PFSK-1 (cell line): ENCODE measurements around the gene LRMDA.

Experiments used
- POLR2AphosphoS5 ChIP-seq: IDR thresholded peaks from 2 replicates; pipeline ENCODE4 v1.6.1; 2012; ENCODE audit warnings: low read depth, mild to moderate bottlenecking, control low read depth, low read length, moderate library complexity
- TAF1 ChIP-seq: IDR thresholded peaks from 2 replicates; pipeline ENCODE4 v1.6.1; 2012; ENCODE audit warnings: low read length, control low read depth, borderline replicate concordance; ENCODE audit not compliant: insufficient read depth
- TF ChIP-seq, protein P1 (sequence below), 2 experiments: IDR thresholded peaks; 2 replicates each; pipeline versions ENCODE4 v1.6.1 to v1.8.0; 2011 to 2012; ENCODE audit warnings: low read depth in 2 of 2, low read length in 2 of 2, control low read depth in 1 of 2, inconsistent platforms in 1 of 2, mild to moderate bottlenecking in 1 of 2, moderate library complexity in 1 of 2; ENCODE audit not compliant: insufficient read depth in 1 of 2

DNA sequence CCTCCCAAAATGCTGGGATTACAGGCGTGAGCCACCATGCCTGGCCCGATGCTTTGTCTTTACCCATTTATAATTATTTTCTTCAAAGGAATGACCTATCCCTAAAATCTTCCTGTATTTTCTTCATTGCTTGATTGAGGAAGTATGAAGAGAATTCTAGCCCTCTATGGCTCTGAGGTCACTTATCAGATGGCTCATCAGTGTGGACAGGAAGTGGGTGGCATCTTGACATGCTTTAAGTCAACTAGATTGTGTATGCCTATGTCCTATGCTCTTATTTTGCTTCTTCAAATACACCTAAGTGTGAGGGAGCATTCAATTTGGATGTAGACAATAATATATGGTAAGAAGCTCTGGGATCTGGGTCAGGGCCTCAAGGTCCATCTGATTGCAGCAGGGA is 1020.5 kb downstream of the LRMDA start:
- TF ChIP-seq TAF1: no peak
- no peak for TF ChIP-seq POLR2AphosphoS5
- TF ChIP-seq, protein P1, sequence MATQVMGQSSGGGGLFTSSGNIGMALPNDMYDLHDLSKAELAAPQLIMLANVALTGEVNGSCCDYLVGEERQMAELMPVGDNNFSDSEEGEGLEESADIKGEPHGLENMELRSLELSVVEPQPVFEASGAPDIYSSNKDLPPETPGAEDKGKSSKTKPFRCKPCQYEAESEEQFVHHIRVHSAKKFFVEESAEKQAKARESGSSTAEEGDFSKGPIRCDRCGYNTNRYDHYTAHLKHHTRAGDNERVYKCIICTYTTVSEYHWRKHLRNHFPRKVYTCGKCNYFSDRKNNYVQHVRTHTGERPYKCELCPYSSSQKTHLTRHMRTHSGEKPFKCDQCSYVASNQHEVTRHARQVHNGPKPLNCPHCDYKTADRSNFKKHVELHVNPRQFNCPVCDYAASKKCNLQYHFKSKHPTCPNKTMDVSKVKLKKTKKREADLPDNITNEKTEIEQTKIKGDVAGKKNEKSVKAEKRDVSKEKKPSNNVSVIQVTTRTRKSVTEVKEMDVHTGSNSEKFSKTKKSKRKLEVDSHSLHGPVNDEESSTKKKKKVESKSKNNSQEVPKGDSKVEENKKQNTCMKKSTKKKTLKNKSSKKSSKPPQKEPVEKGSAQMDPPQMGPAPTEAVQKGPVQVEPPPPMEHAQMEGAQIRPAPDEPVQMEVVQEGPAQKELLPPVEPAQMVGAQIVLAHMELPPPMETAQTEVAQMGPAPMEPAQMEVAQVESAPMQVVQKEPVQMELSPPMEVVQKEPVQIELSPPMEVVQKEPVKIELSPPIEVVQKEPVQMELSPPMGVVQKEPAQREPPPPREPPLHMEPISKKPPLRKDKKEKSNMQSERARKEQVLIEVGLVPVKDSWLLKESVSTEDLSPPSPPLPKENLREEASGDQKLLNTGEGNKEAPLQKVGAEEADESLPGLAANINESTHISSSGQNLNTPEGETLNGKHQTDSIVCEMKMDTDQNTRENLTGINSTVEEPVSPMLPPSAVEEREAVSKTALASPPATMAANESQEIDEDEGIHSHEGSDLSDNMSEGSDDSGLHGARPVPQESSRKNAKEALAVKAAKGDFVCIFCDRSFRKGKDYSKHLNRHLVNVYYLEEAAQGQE (IDR thresholded peaks at IDR 0.05; ENCODE audit: insufficient read depth in 1 of 2, low read depth in 2 of 2, low read length in 2 of 2): no peak
